ENCODE results near the gene CT55. TPM values are rescaled to one million over a fixed set of nuclear protein-coding genes. Genes with fewer than 3 reads are reported as not detected.

The CT55 gene, protein sequence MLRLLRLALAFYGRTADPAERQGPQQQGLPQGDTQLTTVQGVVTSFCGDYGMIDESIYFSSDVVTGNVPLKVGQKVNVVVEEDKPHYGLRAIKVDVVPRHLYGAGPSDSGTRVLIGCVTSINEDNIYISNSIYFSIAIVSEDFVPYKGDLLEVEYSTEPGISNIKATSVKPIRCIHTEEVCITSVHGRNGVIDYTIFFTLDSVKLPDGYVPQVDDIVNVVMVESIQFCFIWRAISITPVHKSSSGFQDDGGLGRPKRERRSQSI
- total RNA-seq (2021; ENCODE audit: unreplicated experiment) (not detected), Bru-seq, nascent RNA (percentile 15 among the genes with signal in this experiment), BruChase-seq, experiment 1, labeled RNA remaining after a 6-hour chase (percentile 9 among the genes with signal in this experiment), BruChase-seq, experiment 2, labeled RNA remaining after a 2-hour chase (percentile 11 among the genes with signal in this experiment)
- not detected in 2 replicates for polyA plus RNA-seq (2012)
- long read RNA-seq: 0 reads

- H4K20me1 ChIP-seq (ENCODE audit: insufficient read depth): no peaks in the 10 kb centered on the region
- TF ChIP-seq RAD21 (IDR thresholded peaks at IDR 0.05; ENCODE audit: low read depth): no peak
- TF ChIP-seq POLR2AphosphoS5 (IDR thresholded peaks at IDR 0.05; ENCODE audit: low read depth, low read length): no peak
- TF ChIP-seq TCF7L2 (IDR thresholded peaks at IDR 0.05; ENCODE audit: borderline replicate concordance, extremely low read depth, insufficient read depth, insufficient read length): no peak
- no peak for TF ChIP-seq ZBTB33 (IDR thresholded peaks at IDR 0.05; ENCODE audit: extremely low read depth, insufficient replicate concordance, low read length)
- TF ChIP-seq EZH2 (IDR thresholded peaks at IDR 0.05): no peak
- TF ChIP-seq POLR2A (IDR thresholded peaks at IDR 0.05; ENCODE audit: borderline replicate concordance, extremely low read depth, insufficient read depth, insufficient read length): no peak
- no peak for TF ChIP-seq ATF3 (IDR thresholded peaks at IDR 0.05)
- TF ChIP-seq CEBPB (IDR thresholded peaks at IDR 0.05; ENCODE audit: low read depth): no peak
- DNase-seq (ENCODE audit: low read depth, low spot score) (no peak), ATAC-seq (peak; percentile 63)
- no peaks in the 10 kb centered on the region for H3K9me3 ChIP-seq (ENCODE audit: control insufficient read depth in 1 of 2, insufficient read depth in 1 of 2, low read depth in 1 of 2, low read length in 2 of 2)
- RAD21 ChIA-PET (ENCODE audit: low non-redundant PET in 1 of 2, low total read pairs in 2 of 2, uncharacterized antibody in 2 of 2, unreplicated experiment in 2 of 2): no interaction called here
- POLR2A ChIA-PET: no interaction called here
- H3K79me2 ChIP-seq (ENCODE audit: insufficient read depth, low read length): no peaks in the 10 kb centered on the region
- H3K27ac ChIP-seq (ENCODE audit: low read depth, low read length): no peak within 1 kb of the TSS
- H3K4me3 ChIP-seq (replicated peaks in 1 of 2; ENCODE audit: low read depth in 1 of 2, low read length in 2 of 2): no peak within 1 kb of the TSS
- CTCF ChIA-PET: no interaction called here
- no TSS peak for BruUV-seq (replicated peaks)
- H3K36me3 ChIP-seq (ENCODE audit: control insufficient read depth in 1 of 2, insufficient read depth in 2 of 2, low read length in 2 of 2): no peaks in the 10 kb centered on the region
- no peak within 1 kb of the TSS for H3K9ac ChIP-seq (ENCODE audit: low read length)
- no peaks in the 10 kb centered on the region for H3K9me2 ChIP-seq (ENCODE audit: insufficient read depth)
- H2AFZ ChIP-seq (ENCODE audit: low read depth, low read length, poor library complexity, severe bottlenecking): no peak within 1 kb of the TSS
- H3K4me2 ChIP-seq (ENCODE audit: low read length): no peak within 1 kb of the TSS
- H3K27me3 ChIP-seq (ENCODE audit: insufficient read depth, low read length): peaks cover 5% of the 10 kb centered on the region; the same call in 1 of the 2 replicates
- no peaks in the 10 kb centered on the region for H3K4me1 ChIP-seq (ENCODE audit: control insufficient read depth in 1 of 2, insufficient read depth in 2 of 2, low read length in 2 of 2)
- intact Hi-C loops (cut with micrococcal nuclease): no loop called here
Measured at GRCh38 chrX:135170877-135171519, at the start of gene CT55. Gene CT55, minus strand, starts transcription at chrX:135171398. Its CDS starts 227 bp downstream, at chrX:135171171.
